ENCODE results near the gene RXFP3. TPM values are rescaled to one million over a fixed set of nuclear protein-coding genes. Genes with fewer than 3 reads are reported as not detected.
A peak's percentile ranks its signal among the peaks of the same experiment; 100 is the strongest.

Gene RXFP3
- not detected for total RNA-seq

- TF ChIP-seq POLR2A (IDR thresholded peaks at IDR 0.05) (no peak), POLR2AphosphoS5 (IDR thresholded peaks at IDR 0.05) (no peak), CTCF (IDR thresholded peaks at IDR 0.05) (no peak), EP300 (IDR thresholded peaks at IDR 0.05; ENCODE audit: low read depth) (no peak)
- Histone ChIP-seq H3K27me3 (peaks cover 59% of the 10 kb centered on the region), H3K9me3 (no peaks in the 10 kb centered on the region), H3K27ac (no peak within 1 kb of the TSS), H3K4me1 (peaks cover 0 to 12% (median 7%) of the 10 kb centered on the region in 4 donors), H3K36me3 (no peaks in the 10 kb centered on the region), H3K4me3 (peak within 1 kb of the TSS in 1 of 4 donors; percentile 35)
- intact Hi-C loops (cut with DNase I; ENCODE audit: low total_unique reads) (loop anchor here (10.0 kb wide), 1 partner anchor 502 kb away; no protein-coding TSS in a partner anchor), in situ Hi-C loops (cut with MboI; ENCODE audit: low pct_ligation_motif_present in 1 of 4, low pct_unique_long_range_greater_than_20kb in 1 of 4, low sequenced_read_pairs in 3 of 4) (loop anchor here in 3 of 4 donors (10.0 to 25.0 kb wide), 3 partner anchors 474 to 502 kb away; partner anchors contain the start of gene TARS1 (in 1 of the 3))
- WGBS, 2 donors (ENCODE audit: low coverage in 1 of 2): 20 to 34% methylated on average over 1 to 33 of the region's 45 CpGs
- DNase-seq: no peak
Observed at GRCh38 chr5:33936381-33937016, at the start of gene RXFP3. TSS of gene RXFP3 (plus strand) at chr5:33936386. CDS start at chr5:33936741, 355 bp downstream.

GRCh38 chr5:33887268-33887667, 48.9 kb upstream of the RXFP3 start:
- in situ Hi-C loops (cut with MboI; ENCODE audit: low pct_ligation_motif_present in 1 of 4, low pct_unique_long_range_greater_than_20kb in 1 of 4, low sequenced_read_pairs in 3 of 4) (no loop called here), intact Hi-C loops (cut with DNase I; ENCODE audit: low total_unique reads) (no loop called here)
- Histone ChIP-seq H3K4me3 (no peak overlapping the region), H3K36me3 (no peaks in the 10 kb centered on the region), H3K27me3 (peaks cover 12% of the 10 kb centered on the region), H3K27ac (no peak overlapping the region), H3K4me1 (peaks cover 0 to 8% (median 4%) of the 10 kb centered on the region in 4 donors), H3K9me3 (no peaks in the 10 kb centered on the region)
- DNase-seq: no peak
- 56 to 93% methylated on average over 2 to 3 of the region's 3 CpGs for whole genome bisulfite sequencing, 2 donors (ENCODE audit: low coverage in 1 of 2)
- no peak for TF ChIP-seq POLR2A (IDR thresholded peaks at IDR 0.05)
- TF ChIP-seq POLR2AphosphoS5 (IDR thresholded peaks at IDR 0.05): no peak
- no peak for TF ChIP-seq EP300 (IDR thresholded peaks at IDR 0.05; ENCODE audit: low read depth)
- no peak for TF ChIP-seq CTCF (IDR thresholded peaks at IDR 0.05)

GRCh38 chr5:33888587-33888986, 47.6 kb upstream of the RXFP3 start:
- H3K4me3 ChIP-seq: no peak overlapping the region
- H3K27ac ChIP-seq: no peak overlapping the region
- intact Hi-C loops (cut with DNase I; ENCODE audit: low total_unique reads) (no loop called here), in situ Hi-C loops (cut with MboI; ENCODE audit: low pct_ligation_motif_present in 1 of 4, low pct_unique_long_range_greater_than_20kb in 1 of 4, low sequenced_read_pairs in 3 of 4) (no loop called here)
- peaks cover 0 to 8% (median 4%) of the 10 kb centered on the region in 4 donors for H3K4me1 ChIP-seq
- WGBS, 2 donors (ENCODE audit: low coverage in 1 of 2): 57 to 86% methylated on average over 3 to 4 of the region's 4 CpGs
- no peaks in the 10 kb centered on the region for H3K36me3 ChIP-seq
- no peak for DNase-seq
- no peaks in the 10 kb centered on the region for H3K9me3 ChIP-seq
- TF ChIP-seq EP300 (IDR thresholded peaks at IDR 0.05; ENCODE audit: low read depth) (no peak), CTCF (IDR thresholded peaks at IDR 0.05) (no peak), POLR2AphosphoS5 (IDR thresholded peaks at IDR 0.05) (no peak), POLR2A (IDR thresholded peaks at IDR 0.05) (no peak)
- H3K27me3 ChIP-seq: peaks cover 23% of the 10 kb centered on the region

GRCh38 chr5:33890131-33891032, 45.8 kb upstream of the RXFP3 start:
- 42% methylated on average over 12 of the region's 12 CpGs; no CpG with 5 or more reads in 1 of the 2 donors for WGBS, 2 donors (ENCODE audit: low coverage in 1 of 2)
- Histone ChIP-seq H3K9me3 (no peaks in the 10 kb centered on the region), H3K4me1 (peaks cover 0 to 8% (median 4%) of the 10 kb centered on the region in 4 donors), H3K27ac (peak overlapping the region in 2 of 4 donors; percentile 15 to 72), H3K4me3 (no peak overlapping the region), H3K27me3 (peaks cover 23% of the 10 kb centered on the region), H3K36me3 (no peaks in the 10 kb centered on the region)
- intact Hi-C loops (cut with DNase I; ENCODE audit: low total_unique reads) (no loop called here), in situ Hi-C loops (cut with MboI; ENCODE audit: low pct_ligation_motif_present in 1 of 4, low pct_unique_long_range_greater_than_20kb in 1 of 4, low sequenced_read_pairs in 3 of 4) (no loop called here)
- no peak for DNase-seq
- TF ChIP-seq POLR2A (IDR thresholded peaks at IDR 0.05): no peak
- TF ChIP-seq EP300 (IDR thresholded peaks at IDR 0.05; ENCODE audit: low read depth): no peak
- TF ChIP-seq CTCF (IDR thresholded peaks at IDR 0.05): no peak
- TF ChIP-seq POLR2AphosphoS5 (IDR thresholded peaks at IDR 0.05): no peak
